GM18867 (cell line): ENCODE results near the gene ITPKB.

Source experiments
- ATAC-seq: cut with Tn5 transposase; IDR thresholded peaks from one replicate; pipeline ENCODE4 v1.9.1; 2021; ENCODE audit warnings: mild to moderate bottlenecking, moderate library complexity; ENCODE audit not compliant: unreplicated experiment

ITPKB gene

DNA sequence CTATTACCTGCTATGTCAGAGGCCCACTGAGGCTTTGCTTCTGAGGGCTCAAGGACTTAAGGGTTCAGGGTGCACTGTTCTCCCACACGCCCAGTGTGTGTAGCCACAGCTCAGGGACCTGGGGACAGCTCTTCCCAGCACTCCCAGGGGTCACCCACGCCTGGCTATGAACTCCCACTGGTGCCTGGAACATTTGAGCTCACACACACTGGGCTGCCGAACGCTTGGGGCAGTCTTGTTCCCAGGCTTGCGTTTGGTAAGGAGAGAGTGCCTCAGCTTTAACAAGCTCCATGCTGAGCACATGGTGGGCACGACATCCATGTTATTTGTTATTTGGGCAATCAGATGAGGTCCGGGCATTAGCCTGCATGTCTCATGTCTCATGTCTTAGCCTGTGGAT is 153.0 kb downstream of the ITPKB start:
- no peak for ATAC-seq

DNA sequence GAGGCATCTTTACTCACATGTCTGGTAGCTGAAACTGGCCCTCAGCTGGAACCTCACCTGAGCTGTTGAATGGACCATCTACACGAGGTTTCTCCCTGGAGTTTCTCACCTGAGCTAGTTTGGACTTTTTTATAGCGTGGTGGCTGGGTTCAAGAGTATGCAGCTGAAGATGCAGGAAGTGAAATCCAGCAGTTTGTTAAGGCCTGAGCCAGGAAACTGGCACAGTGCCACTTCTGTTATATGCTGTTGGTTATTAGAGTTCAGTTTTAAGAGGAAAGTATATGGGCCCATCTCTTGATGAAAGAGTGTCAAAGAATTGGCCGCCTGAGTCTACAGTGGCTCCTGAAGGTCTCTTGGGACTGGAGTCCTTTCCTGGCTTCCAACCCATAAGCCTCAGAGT is 154.9 kb downstream of the ITPKB start:
- no peak for ATAC-seq

DNA sequence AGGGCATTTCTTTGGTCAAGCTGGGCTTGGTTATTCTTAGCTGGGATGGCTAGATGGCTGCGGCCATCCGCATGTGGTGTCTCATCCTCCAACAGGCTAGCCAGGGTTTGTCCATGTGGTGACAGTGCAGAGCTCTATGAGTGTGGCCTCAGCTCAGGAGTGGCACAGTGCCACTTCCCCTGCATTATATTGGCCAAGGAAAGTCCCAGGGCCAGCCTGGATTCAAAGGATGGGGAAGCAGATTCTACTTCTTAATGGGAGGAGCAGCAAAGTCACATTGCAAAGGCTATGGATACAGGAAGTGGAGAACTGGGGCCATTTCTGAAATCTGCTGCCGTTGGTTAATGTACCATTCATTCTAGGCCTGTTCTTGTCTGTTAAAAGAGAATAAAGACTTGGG is 156.1 kb downstream of the ITPKB start:
- no peak for ATAC-seq
